Retinal pigment epithelial cell (primary cell): ENCODE data around the gene SLA2.
A peak's percentile ranks its signal among the peaks of the same experiment; 100 is the strongest.

Experiments
- DNase-seq: peaks from one replicate; pipeline ENCODE4 v3.0.0-alpha.2; 2010; ENCODE audit warnings: low read depth
- H3K4me3 ChIP-seq: 2 replicates; pipeline ENCODE4 v1.5.1; 2011; ENCODE audit warnings: mild to moderate bottlenecking, low read length, control low read depth, moderate library complexity
- CTCF ChIP-seq: conservative IDR thresholded peaks from 2 replicates; pipeline ENCODE4 v1.5.1; 2011; ENCODE audit warnings: low read depth, low read length, control low read depth, inconsistent platforms

SLA2 gene

GRCh38 chr20:36584018-36584481 lies 61.9 kb downstream of the SLA2 start:
- no peak overlapping the region for H3K4me3 ChIP-seq
- TF ChIP-seq CTCF, result no peak
- no peak for DNase-seq

- no peak for TF ChIP-seq CTCF
- no peak overlapping the region for H3K4me3 ChIP-seq
Observed at GRCh38 chr20:36582821-36583220, 63.2 kb downstream of the SLA2 start.

GRCh38 chr20:36582322-36582721 lies 63.7 kb downstream of the SLA2 start:
- H3K4me3 ChIP-seq, result no peak overlapping the region
- DNase-seq, result no peak
- TF ChIP-seq CTCF, result no peak

More at GRCh38 chr20:36582821-36583220, 63.2 kb downstream of the SLA2 start:
- DNase-seq, result no peak

GRCh38 chr20:36579996-36580545 lies 65.9 kb downstream of the SLA2 start:
- TF ChIP-seq CTCF, result no peak
- DNase-seq, result peak; percentile 63

GRCh38 chr20:36578356-36579041 lies 67.5 kb downstream of the SLA2 start:
- no peak for DNase-seq
- no peak for TF ChIP-seq CTCF

More at GRCh38 chr20:36579996-36580545, 65.9 kb downstream of the SLA2 start:
- no peak overlapping the region for H3K4me3 ChIP-seq

GRCh38 chr20:36576081-36576445 lies 69.9 kb downstream of the SLA2 start:
- no peak overlapping the region for H3K4me3 ChIP-seq
- no peak for TF ChIP-seq CTCF
- DNase-seq, result no peak

More at GRCh38 chr20:36578356-36579041, 67.5 kb downstream of the SLA2 start:
- H3K4me3 ChIP-seq, result no peak overlapping the region
